Liver (tissue), 9 donors: ENCODE measurements around the gene TMEM51. TPM values are rescaled to one million over a fixed set of nuclear protein-coding genes. Genes with fewer than 3 reads are reported as not detected.
A peak's percentile ranks its signal among the peaks of the same experiment; 100 is the strongest.

Experiments used
- DNase-seq: peaks from one replicate; pipeline ENCODE4 v3.0.0-alpha.2; 2017; ENCODE audit warnings: low spot score
- H3K27ac ChIP-seq, 2 donors: one replicate each; pipeline ENCODE4 v1.7.0; 2013; ENCODE audit warnings: inconsistent platforms in 2 of 2, low read length in 2 of 2, control low read depth in 1 of 2, low read depth in 1 of 2, mild to moderate bottlenecking in 1 of 2
- H3K27me3 ChIP-seq, 4 donors: one replicate each; pipeline versions ENCODE4 v1.6.1 to v1.7.0; 2013; ENCODE audit warnings: low read length in 3 of 4, inconsistent platforms in 1 of 4, mild to moderate bottlenecking in 1 of 4, moderate library complexity in 1 of 4; ENCODE audit not compliant: control insufficient read depth in 4 of 4, insufficient read depth in 4 of 4
- H3K36me3 ChIP-seq, 4 donors: one replicate each; pipeline versions ENCODE4 v1.6.1 to v1.7.0; 2013; ENCODE audit warnings: low read length in 3 of 4, mild to moderate bottlenecking in 3 of 4, low read depth in 1 of 4, moderate library complexity in 1 of 4; ENCODE audit not compliant: control insufficient read depth in 4 of 4, insufficient read depth in 3 of 4
- H3K4me1 ChIP-seq, 4 donors: one replicate each; pipeline versions ENCODE4 v1.6.1 to v1.7.0; 2013; ENCODE audit warnings: low read length in 3 of 4, mild to moderate bottlenecking in 3 of 4, moderate library complexity in 1 of 4; ENCODE audit not compliant: control insufficient read depth in 4 of 4, insufficient read depth in 4 of 4
- H3K4me3 ChIP-seq, 3 donors: one replicate each; pipeline versions ENCODE4 v1.6.1 to v1.7.0; 2013; ENCODE audit warnings: low read length in 3 of 3, control low read depth in 1 of 3, low read depth in 1 of 3, mild to moderate bottlenecking in 1 of 3
- H3K9ac ChIP-seq, 2 donors: one replicate each; pipeline ENCODE4 v1.7.0; 2013; ENCODE audit warnings: low read length in 2 of 2, mild to moderate bottlenecking in 2 of 2, moderate library complexity in 2 of 2, control low read depth in 1 of 2, low read depth in 1 of 2
- H3K9me3 ChIP-seq, 4 donors: one replicate each; pipeline versions ENCODE4 v1.6.1 to v1.7.0; 2013; ENCODE audit warnings: low read length in 3 of 4; ENCODE audit not compliant: control insufficient read depth in 4 of 4
- ATF3 ChIP-seq: IDR thresholded peaks from 2 replicates; pipeline ENCODE4 v1.6.1; 2016; ENCODE audit warnings: antibody characterized with exemption
- CTCF ChIP-seq: fragments of 150-350 bp; IDR thresholded peaks from 2 replicates; pipeline ENCODE4 v1.5.1; 2017; ENCODE audit warnings: improper control_type of control experiment, low read depth, low read length; ENCODE audit not compliant: missing input control
- FOXA1 ChIP-seq: IDR thresholded peaks from 2 replicates; pipeline ENCODE4 v1.6.1; 2016; ENCODE audit warnings: antibody characterized with exemption
- GABPA ChIP-seq, 2 donors: IDR thresholded peaks in 1 of 2; conservative IDR thresholded peaks in 1 of 2; 2 replicates each; pipeline ENCODE4 v1.6.1; 2016; ENCODE audit warnings: antibody characterized with exemption in 2 of 2, mild to moderate bottlenecking in 1 of 2, moderate library complexity in 1 of 2
- HNF4G ChIP-seq: IDR thresholded peaks from 2 replicates; pipeline ENCODE4 v1.6.1; 2016; ENCODE audit warnings: antibody characterized with exemption
- MAX ChIP-seq: IDR thresholded peaks from 2 replicates; pipeline ENCODE4 v1.6.1; 2016; ENCODE audit warnings: antibody characterized with exemption
- NR2F2 ChIP-seq: IDR thresholded peaks from 2 replicates; pipeline ENCODE4 v1.6.1; 2016; ENCODE audit warnings: antibody characterized with exemption
- RAD21 ChIP-seq, 2 donors: IDR thresholded peaks; 2 replicates each; pipeline ENCODE4 v1.6.1; 2016; ENCODE audit warnings: antibody characterized with exemption in 2 of 2, mild to moderate bottlenecking in 2 of 2
- RXRA ChIP-seq, 2 donors: IDR thresholded peaks; 2 replicates each; pipeline ENCODE4 v1.6.1; 2017 to 2018; ENCODE audit warnings: antibody characterized with exemption in 2 of 2, mild to moderate bottlenecking in 1 of 2
- TAF1 ChIP-seq: conservative IDR thresholded peaks from 2 replicates; pipeline ENCODE4 v1.6.1; 2016; ENCODE audit warnings: antibody characterized with exemption, mild to moderate bottlenecking
- ZBTB33 ChIP-seq: IDR thresholded peaks from 2 replicates; pipeline ENCODE4 v1.6.1; 2016; ENCODE audit warnings: antibody characterized with exemption
- WGBS: extraction: QIAGEN DNeasy Blood & Tissue Kit; methylation state at CpG from one replicate; pipeline ENCODE4 v1.1.7; 2013; 5-methylcytosine and 5-hydroxymethylcytosine counted together
- polyA plus RNA-seq, 2 donors: library from polyadenylated mRNA; stranded (reverse) in 1 of 2; unstranded in 1 of 2; fragments of 200-250 nt in 1 of 2; fragments of >200 nt in 1 of 2; fragmentation: Nextera tagmentation in 1 of 2; extraction: Ambion mirVana in 1 of 2; gene quantifications; one replicate each; pipeline versions ENCODE4 v1.2.1 to v1.2.3, GENCODE V29; 2013 to 2015
- total RNA-seq, 2 donors: library from RNA; depleted of rRNA; stranded (reverse); fragments of >200 nt; gene quantifications; one replicate each; pipeline ENCODE4 v1.2.3, GENCODE V29; 2014
- donor health status: healthy.
- donor health status: healthy.
- donor health status: healthy.
- donor health status: healthy.
- donor health status: healthy.

The TMEM51 gene
- total and polyA plus RNA-seq, 4 donors = 1.3 to 2.7 (median 1.9) TPM

- Histone ChIP-seq H3K36me3 (no peaks in the 10 kb centered on the region), H3K4me1 (no peaks in the 10 kb centered on the region), H3K9ac (no peak overlapping the region), H3K4me3 (no peak overlapping the region), H3K27ac (no peak overlapping the region), H3K27me3 (peaks cover 0 to 1% (median 0%) of the 10 kb centered on the region in 4 donors), H3K9me3 (no peaks in the 10 kb centered on the region)
- peak; percentile 83 for DNase-seq
- TF ChIP-seq ATF3 (no peak), CTCF (peak; percentile 89), RAD21 (IDR thresholded peaks at IDR 0.05) (peak; percentile 92 to 96)
- 43% methylated on average over 18 of the region's 18 CpGs for WGBS
Measured at GRCh38 chr1:15128520-15129313, 24.8 kb upstream of the TMEM51 start.

GRCh38 chr1:15129944-15130343 lies 23.6 kb upstream of the TMEM51 start:
- Histone ChIP-seq H3K36me3 (no peaks in the 10 kb centered on the region), H3K9ac (no peak overlapping the region), H3K27ac (no peak overlapping the region), H3K4me1 (no peaks in the 10 kb centered on the region), H3K4me3 (no peak overlapping the region), H3K9me3 (no peaks in the 10 kb centered on the region), H3K27me3 (peaks cover 0 to 7% (median 0%) of the 10 kb centered on the region in 4 donors)
- 78% methylated on average over 4 of the region's 4 CpGs for WGBS
- TF ChIP-seq NR2F2 (no peak), FOXA1 (no peak), ZBTB33 (no peak), TAF1 (no peak), GABPA (IDR thresholded peaks at IDR 0.05 in 1 of 2, conservative IDR thresholded peaks at IDR 0.05 in 1 of 2) (no peak), HNF4G (no peak), MAX (no peak)
- no peak for DNase-seq

GRCh38 chr1:15130607-15131006 lies 22.9 kb upstream of the TMEM51 start:
- Histone ChIP-seq H3K27ac (no peak overlapping the region), H3K9me3 (no peaks in the 10 kb centered on the region), H3K4me3 (no peak overlapping the region), H3K36me3 (no peaks in the 10 kb centered on the region), H3K4me1 (no peaks in the 10 kb centered on the region), H3K27me3 (peaks cover 0 to 7% (median 0%) of the 10 kb centered on the region in 4 donors), H3K9ac (no peak overlapping the region)
- 91% methylated on average over 3 of the region's 3 CpGs for WGBS
- TF ChIP-seq RXRA (IDR thresholded peaks at IDR 0.05) = no peak
- no peak for DNase-seq
